Mesenchymal stem cell (in vitro differentiated cells and primary cell): ENCODE results near the gene WDR12.
"Not testable (repeated sequence)": the region's sequence is repeated elsewhere in the genome, so short reads cannot be mapped to it uniquely, and the experiment has no call there.

Source experiments
- DNase-seq: peaks from one replicate; pipeline ENCODE4 v3.0.0-alpha.2; 2013
- H2AFZ ChIP-seq: one replicate; pipeline ENCODE4 v1.6.1; 2013; ENCODE audit warnings: low read depth, mild to moderate bottlenecking, control low read depth, inconsistent platforms, low read length, moderate library complexity
- H2AK5ac ChIP-seq: 2 replicates; pipeline ENCODE4 v1.6.1; 2013; ENCODE audit warnings: low read length, moderate library complexity, mild to moderate bottlenecking, inconsistent platforms; ENCODE audit not compliant: severe bottlenecking
- H2BK120ac ChIP-seq: one replicate; pipeline ENCODE4 v1.6.1; 2013; ENCODE audit warnings: low read depth, mild to moderate bottlenecking, inconsistent platforms, low read length, moderate library complexity
- H2BK12ac ChIP-seq, 2 experiments: one replicate each; pipeline ENCODE4 v1.6.1; 2013; ENCODE audit warnings: inconsistent platforms in 2 of 2, low read length in 2 of 2, mild to moderate bottlenecking in 2 of 2, moderate library complexity in 2 of 2, control low read depth in 1 of 2
- H2BK15ac ChIP-seq: one replicate; pipeline ENCODE4 v1.6.1; 2013; ENCODE audit warnings: mild to moderate bottlenecking, low read depth, inconsistent platforms; ENCODE audit not compliant: poor library complexity, severe bottlenecking
- H2BK5ac ChIP-seq: 2 replicates; pipeline ENCODE4 v1.6.1; 2013; ENCODE audit warnings: low read depth, mild to moderate bottlenecking, low read length, control low read depth, inconsistent platforms; ENCODE audit not compliant: poor library complexity, severe bottlenecking
- H3K14ac ChIP-seq, 2 experiments: one replicate each; pipeline ENCODE4 v1.6.1; 2013; ENCODE audit warnings: inconsistent platforms in 2 of 2, low read length in 2 of 2, control low read depth in 1 of 2, mild to moderate bottlenecking in 1 of 2, moderate library complexity in 1 of 2
- H3K18ac ChIP-seq, 2 experiments: one replicate each; pipeline ENCODE4 v1.6.1; 2013; ENCODE audit warnings: inconsistent platforms in 2 of 2, low read length in 2 of 2, control low read depth in 1 of 2, low read depth in 1 of 2, mild to moderate bottlenecking in 1 of 2
- H3K23ac ChIP-seq, 2 experiments: one replicate each; pipeline ENCODE4 v1.6.1; 2013; ENCODE audit warnings: inconsistent platforms in 2 of 2, low read length in 2 of 2, mild to moderate bottlenecking in 2 of 2, moderate library complexity in 2 of 2, control low read depth in 1 of 2
- H3K27ac ChIP-seq: 2 replicates; pipeline ENCODE4 v1.5.1; 2013; ENCODE audit warnings: mild to moderate bottlenecking, moderate library complexity, low read length, control low read depth, inconsistent platforms; ENCODE audit not compliant: poor library complexity, severe bottlenecking
- H3K27me3 ChIP-seq, 2 experiments: 2 replicates each; pipeline versions ENCODE4 v1.6.1 to v1.7.0; 2013; ENCODE audit warnings: low read length in 2 of 2, mild to moderate bottlenecking in 2 of 2, moderate library complexity in 2 of 2, control low read depth in 1 of 2, inconsistent platforms in 1 of 2; ENCODE audit not compliant: control insufficient read depth in 1 of 2, insufficient read depth in 1 of 2
- H3K36me3 ChIP-seq, 2 experiments: 2 replicates each; pipeline versions ENCODE4 v1.6.1 to v1.7.0; 2013; ENCODE audit warnings: low read length in 2 of 2, control low read depth in 1 of 2, inconsistent platforms in 1 of 2, low read depth in 1 of 2, mild to moderate bottlenecking in 1 of 2; ENCODE audit not compliant: insufficient read depth in 2 of 2, control insufficient read depth in 1 of 2
- H3K4ac ChIP-seq, 2 experiments: one replicate each; pipeline ENCODE4 v1.6.1; 2013; ENCODE audit warnings: inconsistent platforms in 2 of 2, low read length in 2 of 2, mild to moderate bottlenecking in 2 of 2, moderate library complexity in 2 of 2, control low read depth in 1 of 2, low read depth in 1 of 2
- H3K4me1 ChIP-seq: 2 replicates; pipeline ENCODE4 v1.6.1; 2013; ENCODE audit warnings: low read depth, low read length, control low read depth; ENCODE audit not compliant: control insufficient read depth, insufficient read depth
- H3K4me2 ChIP-seq: 2 replicates; pipeline ENCODE4 v1.6.1; 2013; ENCODE audit warnings: low read length, mild to moderate bottlenecking, inconsistent platforms; ENCODE audit not compliant: poor library complexity, severe bottlenecking
- H3K4me3 ChIP-seq, 2 experiments: 2 replicates each; pipeline versions ENCODE4 v1.5.1 to v1.7.0; 2013; ENCODE audit warnings: low read length in 2 of 2, mild to moderate bottlenecking in 2 of 2, control low read depth in 1 of 2, low read depth in 1 of 2; ENCODE audit not compliant: insufficient read depth in 1 of 2
- H3K79me1 ChIP-seq: replicated peaks from 2 replicates; pipeline ENCODE4 v1.6.1; 2013; ENCODE audit warnings: mild to moderate bottlenecking, control low read depth, low read length, inconsistent platforms; ENCODE audit not compliant: poor library complexity, severe bottlenecking
- H3K9ac ChIP-seq: 2 replicates; pipeline ENCODE4 v1.7.0; 2013; ENCODE audit warnings: mild to moderate bottlenecking, low read length, moderate library complexity
- H3K9me3 ChIP-seq: 2 replicates; pipeline ENCODE4 v1.7.0; 2013; ENCODE audit warnings: mild to moderate bottlenecking, low read length; ENCODE audit not compliant: control insufficient read depth
- H4K8ac ChIP-seq: one replicate; pipeline ENCODE4 v1.6.1; 2013; ENCODE audit warnings: inconsistent platforms, mild to moderate bottlenecking, low read length, moderate library complexity
- H4K91ac ChIP-seq: one replicate; pipeline ENCODE4 v1.6.1; 2013; ENCODE audit warnings: mild to moderate bottlenecking, low read length, inconsistent platforms
- WGBS: methylation state at CpG from one replicate; pipeline ENCODE4 v1.1.7; 2013; ENCODE audit warnings: mixed read lengths; 5-methylcytosine and 5-hydroxymethylcytosine counted together

Gene WDR12

DNA sequence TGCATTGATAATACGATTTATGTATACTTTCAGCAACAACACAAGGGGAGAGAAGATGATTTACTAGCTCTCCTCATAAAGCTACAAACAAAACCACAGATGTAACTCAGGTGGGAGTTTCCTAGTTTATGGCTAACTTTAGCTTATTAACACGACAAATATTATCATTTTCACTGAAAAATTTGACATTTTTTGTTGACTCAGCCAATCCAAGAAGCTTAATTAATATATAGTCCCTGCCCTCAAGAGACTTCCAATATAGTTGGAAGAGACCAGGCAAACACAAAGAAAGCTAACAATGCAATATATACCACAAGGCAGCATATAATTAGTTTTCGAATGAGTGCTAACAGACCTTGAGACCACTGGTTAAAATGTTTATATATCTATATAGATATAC, 775 bp downstream of the WDR12 start:
- peaks cover 6% of the 10 kb centered on the region for H3K79me1 ChIP-seq
- WGBS: 0% methylated on average over 1 of the region's 3 CpGs
- no peaks in the 10 kb centered on the region for H3K27me3 ChIP-seq
- H2BK12ac ChIP-seq: no peak overlapping the region
- no peak overlapping the region for H2AFZ ChIP-seq
- H3K4me1 ChIP-seq: peaks cover 3% of the 10 kb centered on the region
- H2BK15ac ChIP-seq: no peak overlapping the region
- peak overlapping the region; percentile 22 for H3K4me2 ChIP-seq
- H3K4ac ChIP-seq: no peak overlapping the region
- no peak overlapping the region for H3K23ac ChIP-seq
- H3K9me3 ChIP-seq: no peaks in the 10 kb centered on the region
- no peak overlapping the region for H2BK5ac ChIP-seq
- H3K4me3 ChIP-seq: peak overlapping the region in 1 of 2 experiments; percentile 99
- no peak overlapping the region for H3K27ac ChIP-seq
- no peak overlapping the region for H2AK5ac ChIP-seq
- DNase-seq: no peak
- H3K9ac ChIP-seq: peak overlapping the region; percentile 97
- H3K36me3 ChIP-seq: peaks cover 0 to 13% of the 10 kb centered on the region in 2 experiments
- no peak overlapping the region for H4K91ac ChIP-seq
- no peak overlapping the region for H3K18ac ChIP-seq
- H3K14ac ChIP-seq: no peak overlapping the region
- H4K8ac ChIP-seq: no peak overlapping the region
- no peak overlapping the region for H2BK120ac ChIP-seq

DNA sequence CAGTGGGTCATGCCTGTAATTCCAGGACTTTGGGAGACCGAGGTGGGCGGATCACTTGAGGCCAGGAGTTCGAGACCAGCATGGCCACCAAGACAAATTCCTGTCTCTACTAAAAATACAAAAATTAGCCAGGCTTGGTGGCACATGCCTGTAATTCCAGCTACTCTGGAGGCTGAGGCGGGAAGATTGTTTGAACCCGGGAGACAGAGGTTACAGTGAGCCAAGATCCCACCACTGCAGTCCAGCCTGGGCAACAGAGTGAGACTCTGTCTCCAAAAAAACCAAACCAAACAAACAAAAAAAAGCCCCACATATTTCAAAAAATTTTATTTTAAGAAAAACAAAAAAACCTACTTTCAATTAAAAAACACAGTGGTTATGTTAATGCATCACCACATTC, 1.2 kb downstream of the WDR12 start:
- not testable (repeated sequence) for H2BK15ac ChIP-seq, H2BK12ac ChIP-seq, H4K91ac ChIP-seq, H3K27ac ChIP-seq, H4K8ac ChIP-seq, H2AK5ac ChIP-seq, H2AFZ ChIP-seq, H3K14ac ChIP-seq, H3K4ac ChIP-seq, H2BK120ac ChIP-seq, H3K4me1 ChIP-seq, H3K9me3 ChIP-seq, H3K27me3 ChIP-seq, H3K23ac ChIP-seq, H3K79me1 ChIP-seq, H2BK5ac ChIP-seq, H3K4me2 ChIP-seq, H3K18ac ChIP-seq, DNase-seq
- Histone ChIP-seq H3K9ac (peak overlapping the region; percentile 97), H3K36me3 (peaks cover under 1 to 17% of the 10 kb centered on the region in 2 experiments), H3K4me3 (peak overlapping the region in 1 of 2 experiments; percentile 99)
- WGBS: 96% methylated on average over 5 of the region's 5 CpGs

DNA sequence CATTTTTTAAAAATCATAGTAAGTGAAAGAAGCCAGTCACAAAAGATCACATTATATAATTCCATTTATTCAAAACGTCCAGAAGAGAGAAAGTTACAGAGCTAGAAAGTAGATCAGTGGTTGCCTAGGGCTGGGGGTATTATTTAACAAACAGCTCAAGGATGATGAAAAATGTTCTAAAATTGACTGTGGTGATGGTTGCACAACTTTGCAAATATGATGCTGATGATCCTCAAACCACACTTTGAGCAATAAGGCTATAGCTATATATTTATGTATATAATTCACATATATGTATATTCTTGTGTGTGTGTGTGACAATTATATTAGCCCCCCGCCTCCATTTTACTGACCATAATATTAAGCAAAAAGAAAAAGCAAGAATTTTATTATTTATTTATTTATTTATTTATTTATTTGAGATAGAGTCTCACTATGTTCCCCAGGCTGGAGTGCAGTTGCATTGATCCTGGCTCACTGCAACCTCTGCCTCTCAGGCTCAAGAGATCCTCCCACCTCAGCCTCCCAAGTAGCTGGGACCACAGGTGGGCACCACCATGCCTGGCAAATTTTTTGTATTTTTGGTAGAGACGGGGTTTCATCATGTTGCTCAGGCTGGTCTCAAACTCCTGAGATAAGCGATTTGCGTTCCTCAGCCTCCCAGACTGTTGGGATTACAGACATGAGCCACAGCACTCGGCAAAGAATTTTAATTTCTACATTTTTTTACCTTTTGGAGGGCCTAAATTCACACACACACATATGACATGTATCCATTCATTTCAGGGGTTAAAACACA, 1.9 kb downstream of the WDR12 start:
- Histone ChIP-seq H3K14ac (no peak overlapping the region), H3K4me1 (peaks cover 3% of the 10 kb centered on the region), H2BK5ac (no peak overlapping the region), H2BK15ac (no peak overlapping the region), H3K79me1 (peaks cover 8% of the 10 kb centered on the region), H3K27me3 (no peaks in the 10 kb centered on the region), H2AFZ (no peak overlapping the region), H3K27ac (no peak overlapping the region), H3K4ac (no peak overlapping the region), H4K91ac (no peak overlapping the region), H2AK5ac (no peak overlapping the region), H3K9ac (peak overlapping the region; percentile 97), H3K36me3 (peaks cover 4 to 17% of the 10 kb centered on the region in 2 experiments), H3K18ac (no peak overlapping the region), H3K4me3 (peak overlapping the region in 1 of 2 experiments; percentile 99), H3K23ac (no peak overlapping the region), H2BK120ac (no peak overlapping the region), H4K8ac (no peak overlapping the region), H3K4me2 (peak overlapping the region; percentile 45), H3K9me3 (no peaks in the 10 kb centered on the region), H2BK12ac (no peak overlapping the region)
- 98% methylated on average over 5 of the region's 6 CpGs for WGBS
- DNase-seq: no peak

DNA sequence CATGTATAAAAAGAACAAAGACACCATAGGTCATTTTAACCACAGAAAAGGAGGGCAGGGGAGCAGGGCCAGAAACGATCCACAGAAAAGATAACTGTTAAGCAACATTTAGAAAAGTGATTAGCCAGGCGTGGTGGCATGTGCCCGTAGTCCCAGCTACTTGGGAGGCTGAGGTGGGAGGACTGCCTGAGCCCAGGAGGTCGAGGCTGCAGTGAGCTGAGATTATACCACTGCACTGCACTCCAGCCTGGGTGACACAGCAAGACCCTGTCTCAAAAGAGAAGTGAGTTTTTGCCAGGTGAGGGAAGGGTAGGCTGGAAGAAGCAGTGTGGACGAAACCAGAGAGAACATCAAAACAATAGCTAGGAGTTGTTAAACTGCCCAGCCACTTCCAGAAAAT, 3.3 kb downstream of the WDR12 start:
- Histone ChIP-seq H2BK5ac (no peak overlapping the region), H3K18ac (no peak overlapping the region)

More for the DNA sequence above, 3.3 kb downstream of the WDR12 start:
- no peak for DNase-seq
- Histone ChIP-seq H3K4me2 (no peak overlapping the region), H3K27ac (no peak overlapping the region), H2BK120ac (no peak overlapping the region), H4K91ac (no peak overlapping the region), H3K27me3 (no peaks in the 10 kb centered on the region), H3K23ac (no peak overlapping the region), H2AK5ac (no peak overlapping the region), H3K79me1 (peaks cover 8% of the 10 kb centered on the region), H3K9ac (no peak overlapping the region), H3K4me1 (peaks cover 3% of the 10 kb centered on the region), H2BK15ac (no peak overlapping the region), H3K4ac (no peak overlapping the region), H3K9me3 (no peaks in the 10 kb centered on the region), H4K8ac (no peak overlapping the region), H3K4me3 (no peak overlapping the region), H2AFZ (no peak overlapping the region), H3K36me3 (peaks cover 4 to 17% of the 10 kb centered on the region in 2 experiments), H3K14ac (no peak overlapping the region), H2BK12ac (no peak overlapping the region)
- WGBS: 94% methylated on average over 4 of the region's 5 CpGs
